GM13977 (cell line): ENCODE results near the gene CORO1C.
"Not testable (repeated sequence)": the region's sequence is repeated elsewhere in the genome, so short reads cannot be mapped to it uniquely, and the experiment has no call there.

Experiments
- DNase-seq: peaks from one replicate; pipeline ENCODE4 v3.0.0; 2012; ENCODE audit warnings: low spot score
- in situ Hi-C: fragments of 300-500 bp; cut with MboI; formaldehyde crosslinking; loops from one replicate; pipeline ENCODE4 v1.12.0; 2022; ENCODE audit warnings: low sequenced_read_pairs, low pct_unique_long_range_greater_than_20kb, mixed read lengths, inconsistent platforms; ENCODE audit not compliant: unreplicated experiment
- TF ChIP-seq, protein P1 (sequence below): IDR thresholded peaks from 2 replicates; pipeline ENCODE4 v1.5.1; 2012; ENCODE audit warnings: mild to moderate bottlenecking, control low read depth; ENCODE audit not compliant: insufficient read depth; ENCODE audit errors: extremely low read depth, missing control alignments

CORO1C gene

GRCh38 chr12:108666401-108666881, 64.9 kb downstream of the CORO1C start:
- TF ChIP-seq, protein P1, sequence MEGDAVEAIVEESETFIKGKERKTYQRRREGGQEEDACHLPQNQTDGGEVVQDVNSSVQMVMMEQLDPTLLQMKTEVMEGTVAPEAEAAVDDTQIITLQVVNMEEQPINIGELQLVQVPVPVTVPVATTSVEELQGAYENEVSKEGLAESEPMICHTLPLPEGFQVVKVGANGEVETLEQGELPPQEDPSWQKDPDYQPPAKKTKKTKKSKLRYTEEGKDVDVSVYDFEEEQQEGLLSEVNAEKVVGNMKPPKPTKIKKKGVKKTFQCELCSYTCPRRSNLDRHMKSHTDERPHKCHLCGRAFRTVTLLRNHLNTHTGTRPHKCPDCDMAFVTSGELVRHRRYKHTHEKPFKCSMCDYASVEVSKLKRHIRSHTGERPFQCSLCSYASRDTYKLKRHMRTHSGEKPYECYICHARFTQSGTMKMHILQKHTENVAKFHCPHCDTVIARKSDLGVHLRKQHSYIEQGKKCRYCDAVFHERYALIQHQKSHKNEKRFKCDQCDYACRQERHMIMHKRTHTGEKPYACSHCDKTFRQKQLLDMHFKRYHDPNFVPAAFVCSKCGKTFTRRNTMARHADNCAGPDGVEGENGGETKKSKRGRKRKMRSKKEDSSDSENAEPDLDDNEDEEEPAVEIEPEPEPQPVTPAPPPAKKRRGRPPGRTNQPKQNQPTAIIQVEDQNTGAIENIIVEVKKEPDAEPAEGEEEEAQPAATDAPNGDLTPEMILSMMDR: no peak
- in situ Hi-C loops: loop anchor here (25.0 kb wide), 1 partner anchor 421 kb away; the partner anchor contains the start of genes ALKBH2 and UNG
- no peak for DNase-seq

DNA sequence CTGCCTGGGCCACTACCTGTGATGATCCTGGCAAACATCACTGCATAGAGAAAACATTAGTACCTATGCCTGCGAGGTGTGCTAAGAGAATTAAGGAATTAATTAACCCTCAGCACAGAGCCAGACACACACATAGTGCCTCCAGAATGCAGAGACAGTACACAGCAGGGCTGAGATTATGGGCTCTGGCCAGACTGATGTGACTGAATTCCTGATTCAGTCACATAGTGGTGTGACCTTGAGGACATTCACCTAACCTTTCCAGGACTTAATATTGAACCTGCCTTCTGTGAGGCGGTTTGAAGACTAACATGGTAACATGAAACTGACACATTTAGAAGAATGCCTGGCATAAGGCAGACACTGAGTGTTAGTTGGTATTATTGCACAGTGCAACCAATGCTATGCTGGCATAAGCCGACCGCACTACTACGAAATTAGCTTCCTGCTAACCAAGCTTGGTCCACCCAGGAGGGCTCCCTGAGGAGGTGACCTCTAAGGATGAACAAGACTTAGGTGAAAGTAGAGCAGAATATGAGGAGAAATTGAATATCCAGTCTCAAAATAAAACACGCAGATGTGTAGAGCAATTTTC, 65.6 kb downstream of the CORO1C start:
- in situ Hi-C loops: loop anchor here (25.0 kb wide), 1 partner anchor 422 kb away; the partner anchor contains the start of genes ALKBH2 and UNG
- no peak for DNase-seq
- TF ChIP-seq, protein P1: no peak

DNA sequence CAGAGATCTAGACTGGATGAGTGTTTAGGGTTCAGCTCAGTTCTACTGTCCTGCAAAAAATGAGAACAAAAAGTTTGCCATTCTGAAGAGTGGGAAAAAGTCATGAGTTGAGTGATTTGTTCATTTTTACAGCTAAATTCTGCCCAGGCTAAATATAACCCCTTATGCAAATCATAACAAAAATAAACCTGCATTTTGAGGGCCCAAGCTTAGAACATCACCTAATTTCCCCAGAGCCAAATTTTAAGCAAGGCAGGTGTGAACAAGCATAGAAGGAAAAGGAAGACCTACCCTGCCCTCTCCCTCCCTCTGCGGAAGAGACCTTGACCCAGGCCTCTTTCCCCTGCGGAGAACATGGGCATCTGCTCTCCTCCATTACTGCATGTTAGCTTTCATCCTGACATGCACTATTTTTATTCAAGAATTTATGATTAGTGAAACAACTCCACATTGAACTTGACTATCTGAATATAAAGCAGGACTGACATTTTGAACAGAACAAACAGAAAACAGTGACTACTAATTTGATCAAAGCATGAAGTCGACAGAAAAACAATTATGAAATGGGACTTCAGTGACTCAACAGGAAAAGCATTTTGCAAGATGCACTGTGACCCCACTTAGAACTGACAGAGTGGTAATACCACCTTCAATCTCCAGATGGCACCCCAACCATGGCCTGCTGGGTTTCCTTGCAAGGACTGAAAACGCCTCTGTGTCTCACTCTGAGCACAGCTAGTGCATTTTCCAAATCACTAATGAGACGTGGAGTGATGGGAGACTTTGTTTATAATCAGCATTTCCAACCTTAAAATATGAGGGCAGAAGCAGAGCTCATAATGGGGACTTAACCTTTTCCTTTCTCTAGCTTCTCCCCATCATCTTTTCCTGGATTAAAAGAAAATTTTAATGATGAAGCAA, 66.7 kb downstream of the CORO1C start:
- TF ChIP-seq, protein P1: peak; percentile 84
- in situ Hi-C loops: loop anchor here (5.0 to 25.0 kb wide), 2 partner anchors 143 to 423 kb away; partner anchors contain the start of genes ALKBH2 and UNG
- peak; percentile 75 for DNase-seq

DNA sequence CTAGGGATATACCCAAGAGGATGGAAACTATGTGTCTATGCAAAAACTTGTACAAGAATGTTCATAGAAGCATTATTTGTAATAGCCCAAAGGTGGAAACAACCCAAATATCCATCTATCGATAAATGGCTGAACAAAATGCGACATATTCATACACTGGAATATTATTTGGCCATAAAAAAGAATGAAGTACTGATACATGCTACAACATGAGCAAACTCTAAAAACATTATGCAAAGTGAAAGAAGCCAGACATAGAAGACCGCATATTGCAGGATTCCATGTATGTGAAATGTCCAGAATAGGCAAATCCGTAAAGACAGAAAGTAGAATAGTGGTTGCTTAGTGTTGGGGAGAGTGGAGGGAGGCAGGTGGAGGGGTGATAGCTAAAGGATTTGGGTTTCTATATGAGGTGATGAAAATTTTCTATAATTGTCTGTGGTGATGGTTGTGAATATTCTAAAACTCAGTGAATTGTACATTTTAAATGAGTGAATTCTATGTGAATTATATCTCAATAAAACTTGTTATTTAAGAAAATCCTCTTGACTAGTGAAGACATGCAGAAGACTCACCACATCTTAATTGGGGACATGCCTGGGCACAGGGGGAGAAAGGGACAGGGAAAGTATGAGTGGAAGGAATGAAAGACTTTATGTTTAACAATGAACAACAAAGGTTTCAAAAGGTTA, 67.8 kb downstream of the CORO1C start:
- TF ChIP-seq, protein P1: no peak
- in situ Hi-C loops: loop anchor here (5.0 to 25.0 kb wide), 2 partner anchors 144 to 424 kb away; partner anchors contain the start of genes ALKBH2 and UNG
- DNase-seq: no peak

- in situ Hi-C loops: loop anchor here (25.0 kb wide), 1 partner anchor 429 kb away; the partner anchor contains the start of genes ALKBH2 and UNG
- not testable (repeated sequence) for DNase-seq
Measured at GRCh38 chr12:108658115-108658514, 73.2 kb downstream of the CORO1C start.

DNA sequence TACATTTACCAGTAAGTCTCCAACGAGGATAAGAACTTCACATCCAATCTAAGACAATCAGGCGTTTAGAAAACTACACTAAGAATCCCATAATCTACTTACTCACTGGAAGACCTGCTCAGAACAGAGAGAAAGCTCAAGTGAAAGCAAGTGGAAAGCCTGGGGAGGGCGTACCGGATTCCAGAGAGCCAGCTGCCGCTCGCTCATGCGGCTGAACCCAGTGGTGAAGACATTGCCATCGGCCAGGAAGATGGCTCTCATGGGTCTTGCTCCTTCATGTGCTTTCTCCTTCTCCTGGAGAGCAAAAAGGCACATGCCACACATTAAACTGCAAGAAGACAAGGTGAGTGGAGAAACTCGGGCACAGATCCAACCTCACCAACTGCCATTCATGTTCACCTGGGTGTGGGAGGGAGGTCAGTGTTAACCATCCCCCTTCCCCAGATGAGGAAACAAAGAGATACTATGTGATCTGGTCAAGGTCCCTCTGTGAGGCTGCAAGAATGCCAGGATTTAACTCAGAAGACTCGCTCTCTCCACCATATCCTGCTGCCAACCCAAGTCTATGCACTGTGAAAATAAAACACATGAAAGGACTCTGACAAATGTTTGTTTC, 74.1 kb downstream of the CORO1C start:
- in situ Hi-C loops: loop anchor here (25.0 kb wide), 1 partner anchor 430 kb away; the partner anchor contains the start of genes ALKBH2 and UNG
- DNase-seq: no peak
- TF ChIP-seq, protein P1: no peak

DNA sequence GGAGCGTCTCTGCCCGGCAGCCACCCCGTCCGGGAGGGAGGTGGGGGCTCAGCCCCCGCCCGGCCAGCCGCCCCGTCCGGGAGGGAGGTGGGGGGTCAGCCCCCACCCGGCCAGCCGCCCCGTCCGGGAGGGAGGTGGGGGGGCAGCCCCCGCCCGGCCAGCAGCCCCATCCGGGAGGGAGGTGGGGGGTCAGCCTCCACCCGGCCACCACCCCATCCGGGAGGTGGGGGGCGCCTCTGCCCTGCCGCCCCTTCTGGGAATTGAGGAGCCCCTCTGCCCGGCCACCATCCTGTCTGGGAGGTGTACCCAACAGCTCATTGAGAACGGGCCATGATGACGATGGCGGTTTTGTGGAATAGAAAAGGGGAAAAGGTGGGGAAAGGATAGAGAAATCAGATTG, 75.1 kb downstream of the CORO1C start:
- in situ Hi-C loops: loop anchor here (25.0 kb wide), 1 partner anchor 431 kb away; the partner anchor contains the start of genes ALKBH2 and UNG
- DNase-seq: not testable (repeated sequence)

- in situ Hi-C loops: loop anchor here (25.0 kb wide), 1 partner anchor 432 kb away; the partner anchor contains the start of genes ALKBH2 and UNG
- DNase-seq: not testable (repeated sequence)
Measured at GRCh38 chr12:108655812-108656175, 75.5 kb downstream of the CORO1C start.

DNA sequence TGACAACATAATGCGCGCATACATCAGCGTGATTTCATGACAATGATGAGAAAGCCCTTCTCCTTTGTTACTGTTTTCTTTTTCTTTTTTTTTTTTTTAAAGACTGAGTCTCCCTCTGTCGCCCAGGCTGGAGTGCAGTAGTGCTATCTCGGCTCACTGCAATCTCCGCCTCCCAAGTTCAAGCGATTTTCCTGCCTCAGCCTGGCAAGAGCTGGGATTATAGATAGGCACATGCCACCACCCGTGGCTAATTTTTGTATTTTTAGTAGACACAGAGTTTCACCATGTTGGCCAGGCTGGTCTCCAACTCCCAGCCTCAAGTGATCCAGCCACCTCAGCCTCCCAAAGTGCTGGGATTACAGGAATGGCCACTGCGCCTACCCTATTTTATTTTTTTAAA, 76.7 kb downstream of the CORO1C start:
- in situ Hi-C loops: loop anchor here (25.0 kb wide), 1 partner anchor 433 kb away; the partner anchor contains the start of genes ALKBH2 and UNG
- DNase-seq: not testable (repeated sequence)
